Stimulated activated CD4-positive, alpha-beta T cell treated with anti-CD3 and anti-CD28 coated beads, Interleukin-15, amount 100 ng/mL, for 1 hour (primary cell): ENCODE data around the gene TMEM217.

Source experiments
- DNase-seq, 2 donors: peaks; one replicate each; pipeline ENCODE4 v3.0.0-alpha.2; 2020; ENCODE audit warnings: low read depth in 1 of 2, low spot score in 1 of 2

TMEM217 gene

DNA sequence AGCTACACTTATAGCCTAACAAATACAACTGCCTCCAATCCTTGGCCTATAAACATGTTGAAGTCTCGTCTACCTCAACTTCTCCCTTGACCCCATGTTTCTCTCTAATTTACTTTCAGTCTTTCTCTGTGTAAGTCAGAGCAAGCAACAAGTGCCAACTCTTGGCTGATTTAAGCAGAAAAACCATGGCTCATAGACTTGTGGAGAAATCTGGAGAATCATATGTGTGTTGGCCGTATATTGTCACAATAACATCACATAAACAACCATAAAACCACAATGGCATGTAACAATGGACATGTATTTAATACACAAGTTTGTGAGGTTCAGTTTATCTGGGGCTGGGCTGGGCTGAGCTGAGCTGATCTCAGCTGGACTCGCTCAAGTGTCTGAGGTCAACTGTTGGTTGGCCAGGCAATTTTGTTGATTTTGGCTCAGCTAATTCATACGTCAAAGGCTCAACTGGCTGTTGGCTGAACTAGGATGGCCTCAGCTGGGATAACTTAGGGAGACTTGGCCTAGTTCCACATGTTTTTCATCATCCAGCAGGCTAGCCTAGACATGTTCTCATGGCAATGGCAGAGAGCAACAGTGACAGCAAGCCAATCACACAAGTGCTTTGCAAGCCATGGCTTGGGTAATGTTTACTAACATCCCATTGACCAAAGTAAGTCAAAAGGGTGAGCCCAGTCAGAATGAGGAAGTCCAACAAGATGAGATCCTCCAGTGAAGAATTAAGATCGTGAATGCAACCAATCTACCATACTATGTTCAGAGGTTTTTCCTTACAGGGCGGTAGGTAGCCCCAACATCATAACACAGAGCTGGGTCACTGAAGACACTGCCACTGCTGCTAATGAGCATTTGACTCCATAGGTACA, 13.3 kb downstream of the TMEM217 start:
- DNase-seq = no peak

DNA sequence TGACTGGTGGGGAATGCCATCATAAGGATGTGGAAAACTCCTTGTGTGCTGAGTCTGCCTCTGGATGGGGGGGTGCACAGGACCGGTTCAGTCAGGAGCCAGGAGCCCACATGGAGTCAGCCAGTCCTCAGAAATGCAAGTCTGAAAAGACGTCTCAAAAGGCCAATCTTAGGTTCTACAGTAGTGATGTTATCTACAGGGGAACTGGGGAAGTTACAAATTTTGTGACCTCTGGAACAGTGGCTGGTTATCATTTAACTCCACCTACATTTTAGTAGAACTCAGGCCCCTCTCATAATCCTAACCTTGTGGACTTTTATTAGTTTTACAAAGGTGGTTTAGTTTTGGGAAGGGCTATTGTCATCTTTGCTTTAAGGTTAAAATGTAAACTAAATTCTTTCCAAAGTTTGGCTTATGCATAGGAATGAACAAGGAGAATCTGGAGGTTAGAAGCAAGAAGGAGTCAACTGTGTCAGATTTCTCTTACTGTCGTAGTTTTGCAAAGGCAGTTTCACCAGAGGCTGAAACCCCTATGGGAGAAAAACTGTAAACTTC, 14.1 kb downstream of the TMEM217 start:
- no peak for DNase-seq

DNA sequence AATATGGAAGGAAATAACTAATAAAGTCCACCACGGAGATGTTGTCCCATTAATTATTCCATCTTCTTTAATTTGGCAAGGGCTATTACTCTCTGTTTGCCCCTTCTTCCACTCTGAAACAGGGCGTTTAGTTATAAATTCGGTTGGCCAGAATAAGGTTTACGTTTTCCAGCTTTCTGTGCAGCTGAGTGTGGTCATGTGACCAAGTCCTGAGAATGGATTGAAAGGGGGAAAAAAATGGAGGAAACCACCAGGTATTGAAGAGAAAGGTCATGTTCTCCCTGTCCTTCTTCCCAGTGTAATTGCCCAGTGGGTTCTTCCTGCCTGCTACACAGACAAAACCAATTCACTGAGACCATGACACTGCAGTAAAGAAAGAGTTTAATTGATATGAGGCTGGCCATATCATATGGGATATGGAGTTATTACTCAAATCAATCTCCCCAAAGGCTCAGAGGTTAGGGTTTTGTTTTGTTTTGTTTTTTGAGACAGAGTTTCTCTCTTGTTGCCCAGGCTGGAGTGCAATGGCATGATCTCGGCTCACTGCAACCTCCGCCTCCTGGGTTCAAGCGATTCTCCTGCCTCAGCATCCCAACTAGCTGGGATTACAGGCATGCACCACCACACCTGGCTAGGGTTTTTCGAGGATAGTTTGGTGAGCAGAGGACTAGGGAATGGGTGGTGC, 14.7 kb downstream of the TMEM217 start:
- no peak for DNase-seq

DNA sequence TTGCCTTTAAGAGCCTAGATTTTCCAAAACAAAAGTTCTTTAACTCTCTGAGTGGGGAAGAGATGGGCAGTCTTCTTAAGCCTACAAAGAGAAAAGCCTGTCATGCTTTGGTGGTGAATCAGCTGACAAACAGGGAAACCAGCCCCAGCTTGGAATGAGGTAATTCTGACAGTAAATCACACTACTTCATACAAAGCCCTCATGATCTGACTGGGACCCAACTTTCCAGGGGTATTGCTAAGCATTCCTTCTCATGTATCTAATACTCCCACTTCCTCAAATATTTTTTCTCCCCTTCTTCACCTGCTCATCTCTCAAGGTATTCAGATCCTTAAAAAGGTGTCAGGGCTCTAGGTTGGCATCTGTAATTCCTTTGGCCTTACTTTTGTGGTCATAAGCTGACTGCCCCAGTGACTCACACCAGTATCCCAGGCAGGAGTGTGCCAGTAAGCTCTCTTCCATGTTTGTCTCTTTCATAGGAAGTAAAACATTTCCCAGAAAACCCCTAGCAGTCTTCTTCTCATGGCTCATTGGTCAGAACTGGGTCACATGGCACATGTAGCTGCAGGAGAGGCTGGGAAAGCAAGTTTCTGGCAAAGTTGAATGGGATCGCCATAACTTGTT, 15.4 kb downstream of the TMEM217 start:
- DNase-seq = no peak

DNA sequence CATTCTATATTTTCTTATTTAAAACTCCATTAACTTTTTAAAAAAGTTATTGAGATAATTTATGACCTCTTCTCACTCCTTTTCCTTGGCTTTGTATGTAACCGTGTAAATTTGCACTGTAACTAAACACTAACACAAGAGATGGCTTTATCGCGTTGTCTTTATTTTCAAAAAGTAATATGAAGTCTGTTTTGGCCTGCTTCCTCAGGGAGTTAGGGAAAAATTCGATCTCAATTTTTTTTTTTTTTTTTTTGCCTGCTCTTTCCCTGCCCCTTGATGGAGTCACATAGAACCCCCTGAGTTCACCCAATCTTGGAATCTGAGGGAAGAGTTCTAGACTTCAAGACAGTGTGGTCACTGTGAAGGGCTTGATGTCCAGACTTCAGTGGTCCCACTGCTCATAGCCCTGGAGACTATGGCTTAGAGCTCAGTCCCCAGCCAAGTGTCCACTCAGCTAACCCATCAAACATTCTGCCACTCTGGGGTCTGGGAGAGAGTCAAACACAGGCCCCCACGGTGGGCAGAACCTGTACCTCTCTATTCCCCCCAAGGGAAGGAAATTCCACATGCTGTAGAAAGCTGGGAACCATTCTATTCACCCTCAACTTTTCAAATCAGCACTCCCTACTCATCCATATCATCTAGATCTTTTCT, 16.0 kb downstream of the TMEM217 start:
- DNase-seq = no peak

DNA sequence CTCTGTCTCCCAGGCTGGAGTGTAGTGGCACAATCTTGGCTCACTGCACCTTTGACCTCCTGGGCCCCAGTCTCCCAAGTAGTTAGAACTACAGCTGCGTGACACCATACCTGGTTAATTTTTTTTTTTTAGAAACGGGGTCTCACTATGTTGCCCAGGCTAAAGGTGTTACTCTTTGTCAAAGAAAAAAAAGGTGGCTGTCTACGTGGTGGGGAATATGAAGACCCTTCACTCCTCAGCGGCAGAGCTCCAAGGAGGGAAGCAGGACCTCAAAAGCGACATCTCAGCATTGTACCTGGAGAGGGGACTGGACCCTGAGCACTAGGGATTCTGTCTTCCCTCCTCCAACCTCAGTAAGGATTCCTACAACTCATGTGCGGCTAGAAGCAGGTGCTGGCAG, 16.8 kb downstream of the TMEM217 start:
- no peak for DNase-seq

DNA sequence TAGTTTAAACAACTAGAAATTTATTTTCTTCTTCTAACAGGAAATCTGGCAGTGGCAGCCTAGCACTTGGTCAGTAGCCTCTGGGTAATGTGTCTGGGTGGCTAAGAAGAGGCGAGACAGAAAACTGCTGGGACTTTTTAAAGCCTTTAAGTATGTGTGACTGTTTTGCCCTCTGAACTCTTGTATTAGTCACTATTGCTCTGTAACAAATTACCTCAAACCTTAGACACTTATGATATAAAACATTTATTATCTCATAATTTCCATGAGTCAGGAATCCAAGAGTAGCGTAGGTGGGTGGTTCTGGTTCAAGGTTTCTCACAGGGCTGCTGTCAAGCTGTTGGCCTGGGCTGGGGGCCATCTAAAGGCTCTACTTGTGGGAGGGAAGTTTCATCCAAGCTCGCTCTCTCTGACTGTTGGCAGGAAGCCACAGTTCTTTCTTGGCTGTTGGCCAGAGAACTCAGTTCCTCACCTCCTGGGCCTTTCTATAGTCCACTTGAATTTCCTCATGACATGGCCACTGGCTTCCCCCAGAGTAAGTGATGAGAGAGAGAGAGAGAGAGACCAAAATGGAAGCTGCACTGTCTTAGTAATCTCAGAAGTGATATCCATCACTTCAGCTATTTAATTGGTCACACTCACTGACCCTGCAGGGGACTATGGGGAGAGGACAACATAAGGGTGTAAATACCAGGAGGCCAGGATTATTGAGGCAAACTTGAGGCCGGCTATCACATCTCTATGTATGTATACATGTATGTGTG, 17.8 kb downstream of the TMEM217 start:
- DNase-seq = peak; percentile 24 to 55

DNA sequence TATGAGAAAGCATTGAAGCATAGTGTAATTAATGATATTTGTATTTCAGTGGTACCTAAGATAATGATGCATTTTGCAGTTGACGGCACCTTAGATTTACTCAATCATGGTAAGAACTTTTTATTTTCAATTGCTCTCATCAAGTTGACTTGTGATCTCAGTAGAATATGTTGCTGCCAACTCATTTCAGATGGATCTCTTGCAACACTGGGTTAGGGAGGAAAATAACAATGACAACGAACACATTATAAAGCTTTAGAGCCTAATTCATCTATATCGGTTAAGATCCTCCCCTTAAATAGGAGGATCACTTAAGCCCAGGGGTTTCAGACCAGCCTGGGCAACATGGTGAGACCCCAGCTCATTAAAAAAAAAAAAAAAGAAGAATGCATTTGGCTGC, 18.4 kb downstream of the TMEM217 start:
- DNase-seq = no peak

DNA sequence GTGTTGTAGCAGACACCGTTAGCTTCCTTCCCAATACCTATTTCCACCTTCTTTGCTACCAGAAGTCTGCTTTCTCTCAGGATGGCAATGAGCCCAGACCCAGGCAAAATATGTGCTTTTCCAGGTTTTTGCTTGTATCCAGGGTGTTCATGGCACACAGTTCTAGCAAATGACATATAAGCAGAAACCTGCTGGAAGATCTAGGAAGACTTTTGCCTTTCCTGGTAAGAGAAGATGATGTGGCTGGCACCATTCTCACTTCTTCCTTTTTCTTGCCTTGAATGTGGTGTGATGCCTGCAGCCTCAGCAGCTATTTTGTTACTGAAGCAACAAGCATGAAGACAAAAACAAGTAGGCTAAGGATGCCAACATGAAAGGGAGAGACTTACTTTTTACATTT, 19.6 kb downstream of the TMEM217 start:
- no peak for DNase-seq

DNA sequence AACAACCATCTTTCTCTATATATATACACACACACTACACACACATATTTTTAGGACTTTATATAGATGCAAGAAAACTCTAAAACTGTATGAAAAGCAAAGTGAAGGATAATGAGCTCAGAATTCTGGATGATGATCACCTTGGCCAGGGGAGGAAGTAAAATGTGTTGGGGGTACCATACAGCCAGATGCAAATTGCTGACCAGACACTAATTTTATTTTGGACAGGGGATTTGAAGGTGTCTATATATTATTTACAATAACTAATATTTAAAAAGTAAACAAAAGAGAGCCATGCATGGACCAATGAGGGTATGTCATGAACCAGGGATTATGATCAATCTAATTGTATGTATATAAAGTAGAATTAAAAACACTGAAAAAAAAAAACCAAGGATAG, 20.2 kb downstream of the TMEM217 start:
- no peak for DNase-seq

DNA sequence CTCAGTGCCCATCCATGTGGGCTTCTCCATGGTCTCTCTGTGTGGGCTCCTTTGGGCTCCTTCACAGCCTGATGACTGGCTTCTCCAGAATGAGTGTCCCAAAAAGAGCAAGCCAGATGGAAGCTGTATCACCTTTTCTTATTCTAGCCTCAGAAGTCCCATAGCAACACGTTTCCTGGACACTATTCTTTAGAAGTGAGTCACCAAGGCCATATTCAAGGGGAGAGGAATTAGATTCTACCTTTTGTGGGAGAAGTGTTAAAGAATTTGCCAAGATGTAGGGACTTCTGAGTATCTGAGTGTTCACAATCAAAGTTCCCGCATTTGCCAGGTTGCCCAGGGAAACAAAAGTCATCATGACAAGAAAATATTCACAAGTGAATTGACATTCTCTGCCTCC, 21.0 kb downstream of the TMEM217 start:
- no peak for DNase-seq

DNA sequence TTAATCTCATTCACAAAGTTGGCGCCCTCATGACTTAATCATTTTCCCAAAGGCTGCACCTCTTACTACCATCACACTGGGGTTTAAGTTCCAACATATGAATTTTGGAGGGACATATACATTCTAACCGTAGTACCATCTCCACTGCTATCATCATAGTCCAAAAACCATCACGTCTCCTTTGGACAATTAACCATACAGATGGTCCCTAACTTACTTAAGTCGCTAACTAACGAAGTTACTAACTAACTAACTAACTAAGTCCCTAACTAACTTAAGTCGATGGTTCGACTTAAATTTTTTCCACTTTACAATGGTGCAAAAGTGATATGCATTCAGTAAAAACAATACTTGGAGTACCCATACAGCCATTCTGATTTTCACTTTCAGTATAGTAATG, 24.4 kb downstream of the TMEM217 start:
- no peak for DNase-seq

DNA sequence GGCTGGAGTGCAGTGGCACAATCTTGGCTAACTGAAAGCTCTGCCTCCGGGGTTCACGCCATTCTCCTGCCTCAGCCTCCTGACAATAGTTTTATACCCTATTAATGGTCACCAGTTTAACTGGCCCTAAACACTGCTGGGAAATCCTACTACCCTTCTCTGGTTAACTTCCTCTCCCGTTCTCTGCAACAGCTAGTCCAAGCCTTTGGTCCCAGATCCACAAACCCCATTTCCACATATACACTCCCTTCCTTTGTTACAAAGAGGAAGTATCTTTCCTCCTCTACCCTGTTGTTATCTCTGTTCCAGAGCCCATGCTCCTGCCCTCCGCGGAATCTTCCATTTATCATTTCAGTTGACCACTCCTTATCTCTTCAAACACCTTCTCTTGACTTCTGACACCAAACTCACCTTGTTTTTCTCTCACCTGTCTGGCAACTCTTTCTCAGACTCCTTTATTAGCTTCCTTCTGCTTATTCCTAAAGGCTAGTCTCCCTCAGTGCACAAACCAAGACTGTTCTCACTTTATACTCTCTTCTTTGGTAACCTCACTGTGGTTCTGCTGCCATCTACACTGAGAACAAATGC, 25.4 kb downstream of the TMEM217 start:
- no peak for DNase-seq

DNA sequence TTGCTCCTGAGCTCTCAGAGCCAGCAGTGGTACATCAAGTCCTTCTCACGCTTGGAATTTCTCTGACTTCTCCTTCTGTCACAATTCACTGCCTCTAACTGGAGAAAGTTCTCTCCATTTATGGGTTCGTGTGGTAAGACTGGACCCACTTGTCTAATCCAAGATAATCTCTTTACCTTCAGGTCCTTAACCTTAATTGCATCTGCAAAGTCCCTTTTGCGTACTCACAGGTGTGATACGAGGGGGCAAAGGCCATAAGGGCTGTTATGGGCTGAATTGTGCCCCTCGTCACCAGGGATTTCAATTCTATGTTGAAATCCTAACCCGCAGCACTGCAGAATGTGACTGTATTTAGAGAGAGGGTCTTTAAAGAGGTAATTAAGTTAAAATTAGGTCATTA, 27.8 kb downstream of the TMEM217 start:
- no peak for DNase-seq

DNA sequence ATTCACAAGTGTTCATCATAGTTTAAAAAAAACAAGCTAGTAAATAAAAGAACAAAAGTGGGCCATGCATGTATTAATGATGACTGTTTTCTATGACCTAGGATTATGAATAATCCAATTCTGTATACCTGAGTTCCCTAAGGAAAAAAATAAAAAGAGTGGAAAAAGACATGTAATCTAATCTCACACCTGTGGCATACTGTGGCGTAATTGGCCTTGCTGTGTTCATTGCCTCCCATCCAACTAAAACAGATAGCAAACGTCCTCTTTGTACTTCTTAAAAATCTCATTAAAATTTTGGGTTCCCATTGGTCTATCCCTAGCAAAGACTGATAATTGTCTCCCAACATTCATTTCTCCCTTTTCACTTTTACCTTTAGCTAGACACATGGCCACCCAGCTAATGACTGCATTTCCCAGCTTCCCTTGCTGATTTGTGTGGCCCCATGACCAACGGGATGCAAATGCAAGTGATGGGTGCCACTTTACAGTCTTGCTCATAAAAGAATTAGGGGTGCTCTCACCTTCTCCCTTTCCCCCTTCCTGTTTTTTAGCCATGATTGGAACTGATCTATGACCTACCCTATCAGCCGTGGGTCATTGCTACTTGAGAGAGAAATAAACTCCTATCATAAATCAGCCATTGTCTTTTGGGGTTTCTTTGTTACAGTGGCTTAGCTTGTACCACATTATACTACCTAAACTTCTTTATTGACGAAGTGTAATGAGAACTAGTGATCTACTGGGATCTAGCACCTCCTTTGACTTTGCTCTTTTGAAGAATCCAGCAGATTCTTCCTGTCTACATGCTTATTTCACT, 32.4 kb downstream of the TMEM217 start:
- no peak for DNase-seq

DNA sequence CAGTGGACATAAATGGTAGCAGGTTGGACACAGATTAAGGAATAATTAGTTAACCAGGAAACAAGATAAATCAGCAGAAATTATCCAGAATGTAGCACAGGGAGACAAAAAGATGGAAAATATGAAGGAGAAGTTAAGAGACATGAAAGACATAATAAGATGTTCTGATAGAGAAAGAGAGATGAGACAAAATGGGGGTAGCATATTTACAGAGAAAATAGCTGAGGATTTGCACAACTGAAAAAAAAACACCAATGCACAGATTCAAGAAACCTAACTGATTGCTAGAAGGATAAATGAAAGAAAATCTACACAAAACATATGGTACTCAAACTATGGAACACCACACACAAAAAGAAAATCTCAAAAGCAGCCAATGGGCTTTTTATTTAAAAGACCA, 35.0 kb downstream of the TMEM217 start:
- no peak for DNase-seq

DNA sequence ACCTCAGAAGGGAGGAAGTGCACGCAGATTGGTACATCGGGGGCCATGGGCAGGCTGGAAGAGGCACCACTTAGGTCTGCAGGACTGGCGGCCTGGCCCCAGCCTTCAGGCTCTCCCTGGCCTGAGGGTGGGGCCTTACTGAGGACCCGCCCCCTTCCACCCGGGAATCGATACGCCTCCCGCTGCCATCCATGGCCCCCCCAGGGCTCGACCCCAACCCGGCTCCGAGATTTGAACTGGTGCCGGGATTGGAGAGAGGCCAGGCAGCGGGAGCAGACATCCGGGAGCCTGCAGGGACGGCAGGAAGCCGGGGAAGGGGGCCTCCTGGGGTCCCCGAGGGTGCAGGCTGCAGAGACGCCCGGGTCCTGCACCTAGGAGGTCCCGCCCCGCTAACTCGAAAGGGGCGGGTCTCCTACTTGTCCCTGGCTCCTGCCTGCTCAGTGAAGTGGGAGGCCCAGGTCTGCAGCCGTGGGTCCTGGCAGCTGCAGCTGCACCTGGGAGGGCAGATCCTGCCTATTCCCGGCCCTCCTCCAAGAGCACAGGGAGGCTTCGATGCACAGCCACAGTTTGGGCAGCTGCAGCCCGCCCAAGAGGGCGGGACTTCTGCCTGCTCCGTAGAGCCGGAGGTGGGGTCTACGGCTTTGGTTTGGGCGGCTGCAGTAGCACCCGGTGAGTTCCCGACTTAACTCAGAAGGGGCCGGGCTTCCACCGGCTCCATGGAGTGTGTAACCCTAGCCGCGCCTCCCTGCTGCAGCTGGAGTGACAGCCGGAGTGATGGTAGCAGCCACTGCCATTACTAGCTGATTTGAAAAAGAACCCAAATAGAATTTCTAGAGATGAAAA, 35.6 kb downstream of the TMEM217 start:
- DNase-seq = peak; percentile 15 to 45

DNA sequence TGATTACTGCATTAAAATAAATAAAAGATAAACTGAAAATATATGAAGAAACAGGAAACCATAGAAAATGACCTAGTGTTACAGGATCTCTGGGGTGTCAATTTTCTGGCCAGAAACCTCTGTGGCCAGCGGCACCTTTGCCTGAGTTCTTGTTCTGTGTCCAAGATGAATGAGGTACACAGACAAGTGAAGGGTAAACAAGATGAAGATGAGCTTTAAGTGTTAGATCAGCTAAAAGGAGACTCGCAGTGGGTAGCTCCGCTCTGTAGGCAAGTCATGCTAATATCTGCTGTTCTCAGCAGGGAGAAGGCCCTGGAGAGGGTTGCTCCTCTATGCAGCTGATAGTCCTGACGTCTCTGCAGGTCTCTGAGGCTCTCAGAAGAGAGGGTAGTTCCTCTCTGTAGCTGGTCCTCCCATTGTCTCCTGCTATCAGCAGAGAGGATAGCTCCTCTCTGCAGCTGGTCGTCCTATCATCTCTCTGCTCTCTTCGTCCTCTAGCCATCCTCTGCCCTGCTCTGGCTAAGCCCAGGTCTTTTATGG, 36.3 kb downstream of the TMEM217 start:
- DNase-seq = no peak
